WTC11 (cell line): ENCODE measurements around the gene CCR3.

Experiments used
- CREB1 ChIP-seq: sonication (generic); formaldehyde crosslinking; IDR thresholded peaks from 2 replicates; pipeline ENCODE4 v1.8.0; 2023; ENCODE audit warnings: mild to moderate bottlenecking, missing genetic modification reagents
- TF ChIP-seq, protein P1 (sequence below): fragments of 200-600 bp; IDR thresholded peaks from 2 replicates; pipeline ENCODE4 v1.8.0; 2022; ENCODE audit warnings: antibody characterized with exemption
- TF ChIP-seq, protein P2 (sequence below): sonication (generic); formaldehyde crosslinking; IDR thresholded peaks from 2 replicates; pipeline ENCODE4 v1.8.0; 2022; ENCODE audit warnings: mild to moderate bottlenecking, missing genetic modification reagents
- TF ChIP-seq, protein P3 (sequence below): sonication (generic); formaldehyde crosslinking; IDR thresholded peaks from 2 replicates; pipeline ENCODE4 v1.8.0; 2022; ENCODE audit warnings: mild to moderate bottlenecking, missing genetic modification reagents

DNA sequence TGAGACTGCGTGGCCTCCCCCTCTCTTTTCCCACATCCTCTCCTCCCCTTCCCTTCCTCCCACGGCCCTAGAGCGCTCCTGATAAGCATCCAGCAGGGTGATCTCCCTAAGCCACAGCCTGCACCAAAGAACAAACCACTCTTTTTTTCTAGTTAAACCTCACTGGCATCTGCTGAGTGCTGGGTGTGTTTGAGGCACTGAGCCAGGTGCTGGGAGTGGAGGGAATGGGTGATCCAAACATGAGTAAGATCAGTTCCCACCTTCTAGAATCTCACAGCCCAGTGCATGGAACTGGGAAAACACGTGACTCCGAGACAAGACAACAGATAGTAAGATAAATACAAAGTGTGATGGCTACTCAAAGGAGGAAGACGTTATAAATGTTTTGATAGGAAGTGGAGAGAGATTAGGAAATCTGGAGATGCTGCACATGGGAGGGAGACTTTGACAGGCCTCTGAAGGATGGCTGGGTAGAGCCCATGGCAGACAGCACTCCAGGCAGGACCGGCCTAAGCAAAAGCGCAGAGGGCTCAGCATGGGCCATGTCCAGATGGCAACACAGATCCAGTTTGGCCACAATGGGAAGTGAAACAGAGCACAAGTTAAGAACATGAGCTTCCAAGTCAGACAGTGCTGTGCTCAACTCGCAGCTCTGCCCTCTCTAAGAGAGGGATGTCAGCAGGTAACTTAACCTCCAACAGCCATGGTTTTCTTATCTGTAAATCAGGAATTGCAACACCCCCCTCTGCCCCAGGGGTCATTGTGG lies 55.6 kb downstream of the CCR3 start:
- no peak for TF ChIP-seq CREB1
- TF ChIP-seq, protein P1, sequence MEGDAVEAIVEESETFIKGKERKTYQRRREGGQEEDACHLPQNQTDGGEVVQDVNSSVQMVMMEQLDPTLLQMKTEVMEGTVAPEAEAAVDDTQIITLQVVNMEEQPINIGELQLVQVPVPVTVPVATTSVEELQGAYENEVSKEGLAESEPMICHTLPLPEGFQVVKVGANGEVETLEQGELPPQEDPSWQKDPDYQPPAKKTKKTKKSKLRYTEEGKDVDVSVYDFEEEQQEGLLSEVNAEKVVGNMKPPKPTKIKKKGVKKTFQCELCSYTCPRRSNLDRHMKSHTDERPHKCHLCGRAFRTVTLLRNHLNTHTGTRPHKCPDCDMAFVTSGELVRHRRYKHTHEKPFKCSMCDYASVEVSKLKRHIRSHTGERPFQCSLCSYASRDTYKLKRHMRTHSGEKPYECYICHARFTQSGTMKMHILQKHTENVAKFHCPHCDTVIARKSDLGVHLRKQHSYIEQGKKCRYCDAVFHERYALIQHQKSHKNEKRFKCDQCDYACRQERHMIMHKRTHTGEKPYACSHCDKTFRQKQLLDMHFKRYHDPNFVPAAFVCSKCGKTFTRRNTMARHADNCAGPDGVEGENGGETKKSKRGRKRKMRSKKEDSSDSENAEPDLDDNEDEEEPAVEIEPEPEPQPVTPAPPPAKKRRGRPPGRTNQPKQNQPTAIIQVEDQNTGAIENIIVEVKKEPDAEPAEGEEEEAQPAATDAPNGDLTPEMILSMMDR = no peak
- TF ChIP-seq, protein P2, sequence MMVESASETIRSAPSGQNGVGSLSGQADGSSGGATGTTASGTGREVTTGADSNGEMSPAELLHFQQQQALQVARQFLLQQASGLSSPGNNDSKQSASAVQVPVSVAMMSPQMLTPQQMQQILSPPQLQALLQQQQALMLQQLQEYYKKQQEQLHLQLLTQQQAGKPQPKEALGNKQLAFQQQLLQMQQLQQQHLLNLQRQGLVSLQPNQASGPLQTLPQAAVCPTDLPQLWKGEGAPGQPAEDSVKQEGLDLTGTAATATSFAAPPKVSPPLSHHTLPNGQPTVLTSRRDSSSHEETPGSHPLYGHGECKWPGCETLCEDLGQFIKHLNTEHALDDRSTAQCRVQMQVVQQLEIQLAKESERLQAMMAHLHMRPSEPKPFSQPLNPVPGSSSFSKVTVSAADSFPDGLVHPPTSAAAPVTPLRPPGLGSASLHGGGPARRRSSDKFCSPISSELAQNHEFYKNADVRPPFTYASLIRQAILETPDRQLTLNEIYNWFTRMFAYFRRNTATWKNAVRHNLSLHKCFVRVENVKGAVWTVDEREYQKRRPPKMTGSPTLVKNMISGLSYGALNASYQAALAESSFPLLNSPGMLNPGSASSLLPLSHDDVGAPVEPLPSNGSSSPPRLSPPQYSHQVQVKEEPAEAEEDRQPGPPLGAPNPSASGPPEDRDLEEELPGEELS (CRISPR knock-in tag) = no peak
- TF ChIP-seq, protein P3, sequence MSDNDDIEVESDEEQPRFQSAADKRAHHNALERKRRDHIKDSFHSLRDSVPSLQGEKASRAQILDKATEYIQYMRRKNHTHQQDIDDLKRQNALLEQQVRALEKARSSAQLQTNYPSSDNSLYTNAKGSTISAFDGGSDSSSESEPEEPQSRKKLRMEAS (CRISPR knock-in tag) = no peak
